IPS-20b (cell line): ENCODE data around the gene EMD.
"Not testable (repeated sequence)": the region's sequence is repeated elsewhere in the genome, so short reads cannot be mapped to it uniquely, and the experiment has no call there.

Experiments
- H3K27ac ChIP-seq: one replicate; pipeline ENCODE4 v1.5.1; 2013; ENCODE audit warnings: low read length
- H3K27me3 ChIP-seq: 2 replicates; pipeline ENCODE4 v1.6.1; 2013; ENCODE audit warnings: mild to moderate bottlenecking, low read length, inconsistent platforms; ENCODE audit not compliant: insufficient read depth
- H3K36me3 ChIP-seq: 2 replicates; pipeline ENCODE4 v1.6.1; 2013; ENCODE audit warnings: low read depth, mild to moderate bottlenecking, inconsistent platforms, low read length, moderate library complexity; ENCODE audit not compliant: insufficient read depth
- H3K4me1 ChIP-seq: 2 replicates; pipeline ENCODE4 v1.6.1; 2013; ENCODE audit warnings: mild to moderate bottlenecking, control low read depth, inconsistent platforms, low read length, moderate library complexity; ENCODE audit not compliant: insufficient read depth
- H3K4me3 ChIP-seq: 2 replicates; pipeline ENCODE4 v1.5.1; 2013; ENCODE audit warnings: mild to moderate bottlenecking, low read length, inconsistent platforms
- H3K9ac ChIP-seq: 2 replicates; pipeline ENCODE4 v1.6.1; 2013; ENCODE audit warnings: low read depth, mild to moderate bottlenecking, inconsistent platforms, low read length, moderate library complexity
- H3K9me3 ChIP-seq: 2 replicates; pipeline ENCODE4 v1.6.1; 2013; ENCODE audit warnings: mild to moderate bottlenecking, low read depth, low read length, inconsistent platforms; ENCODE audit not compliant: insufficient read depth

Gene EMD

DNA sequence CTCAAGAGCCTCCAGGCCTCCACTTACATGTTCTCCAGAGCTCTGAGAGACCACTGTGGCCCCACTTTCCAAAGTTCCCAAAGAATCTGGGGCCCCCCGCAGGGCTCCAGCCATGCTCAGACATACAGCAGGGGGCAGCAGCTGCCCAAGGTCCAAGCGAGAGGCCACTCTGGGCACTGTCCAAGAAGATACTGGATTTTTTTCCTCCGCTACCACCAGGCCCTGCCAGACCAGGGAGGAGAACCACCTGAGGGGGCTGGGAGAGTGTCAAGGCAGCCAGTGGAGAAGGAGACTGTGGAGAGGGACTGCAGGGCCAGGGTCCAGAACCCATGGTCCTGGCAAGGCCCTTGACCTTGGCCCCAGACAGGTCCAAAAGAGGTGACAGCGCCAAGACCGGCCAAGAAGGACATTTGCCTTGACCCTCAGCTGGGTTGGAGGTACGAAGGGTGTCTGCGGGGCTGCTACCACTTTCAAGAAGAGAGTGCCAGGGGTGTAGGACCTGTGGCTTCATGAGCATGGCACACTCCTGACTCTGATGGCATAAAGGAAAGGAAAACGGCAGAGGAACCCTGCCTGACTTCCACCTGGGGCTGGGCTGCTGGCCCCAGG lies 5.3 kb downstream of the EMD start:
- Histone ChIP-seq H3K9me3 (no peaks in the 10 kb centered on the region), H3K4me3 (no peak overlapping the region), H3K36me3 (peaks cover 7% of the 10 kb centered on the region; the same call in 1 of the 2 replicates), H3K27me3 (no peaks in the 10 kb centered on the region), H3K27ac (no peak overlapping the region), H3K4me1 (peaks cover 10% of the 10 kb centered on the region), H3K9ac (no peak overlapping the region)

DNA sequence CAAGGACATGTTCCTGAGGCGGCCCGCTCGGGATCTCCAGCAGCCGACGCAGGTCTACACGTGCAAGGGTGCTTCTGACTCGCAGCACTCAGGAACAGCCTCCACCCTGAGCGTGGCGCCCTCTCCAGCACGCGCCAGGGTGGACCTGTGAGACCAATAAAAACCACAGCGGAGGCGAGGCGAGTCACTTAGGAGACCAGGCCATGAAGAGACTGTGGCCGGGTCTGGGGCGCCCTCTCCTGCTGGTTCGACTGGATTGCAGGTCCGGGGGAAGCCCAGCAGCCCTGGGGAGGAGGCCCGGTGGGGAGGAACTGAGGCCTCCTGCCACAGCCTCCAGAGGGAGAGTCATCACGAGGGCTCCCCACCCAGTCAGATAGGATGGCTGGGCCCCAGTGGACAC lies 9.0 kb downstream of the EMD start:
- not testable (repeated sequence) for H3K27ac ChIP-seq, H3K27me3 ChIP-seq

DNA sequence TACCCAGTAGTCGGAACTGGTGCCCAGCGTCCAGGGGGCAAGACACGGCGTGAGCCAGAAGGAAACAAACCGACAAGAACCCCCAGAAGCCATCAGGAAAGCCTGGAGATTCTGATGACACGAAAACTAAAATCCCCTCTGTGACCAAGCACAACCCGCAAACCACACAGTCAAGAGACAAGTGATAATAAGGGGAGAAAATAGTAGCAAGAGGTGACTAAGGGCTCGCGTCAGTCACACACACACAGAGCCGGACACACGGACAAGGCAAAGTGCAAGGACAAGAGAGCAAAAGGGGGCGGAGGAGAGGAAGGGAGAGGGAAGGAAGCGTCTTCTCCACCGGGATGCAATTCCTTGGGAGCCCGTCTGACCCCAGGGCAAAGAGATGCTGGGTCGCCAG lies 9.6 kb downstream of the EMD start:
- H3K4me1 ChIP-seq, H3K27me3 ChIP-seq, H3K36me3 ChIP-seq, H3K9ac ChIP-seq, H3K27ac ChIP-seq, H3K9me3 ChIP-seq, H3K4me3 ChIP-seq: not testable (repeated sequence)

More for the DNA sequence above, 9.0 kb downstream of the EMD start:
- H3K9ac ChIP-seq, H3K4me3 ChIP-seq, H3K9me3 ChIP-seq, H3K36me3 ChIP-seq, H3K4me1 ChIP-seq: not testable (repeated sequence)

DNA sequence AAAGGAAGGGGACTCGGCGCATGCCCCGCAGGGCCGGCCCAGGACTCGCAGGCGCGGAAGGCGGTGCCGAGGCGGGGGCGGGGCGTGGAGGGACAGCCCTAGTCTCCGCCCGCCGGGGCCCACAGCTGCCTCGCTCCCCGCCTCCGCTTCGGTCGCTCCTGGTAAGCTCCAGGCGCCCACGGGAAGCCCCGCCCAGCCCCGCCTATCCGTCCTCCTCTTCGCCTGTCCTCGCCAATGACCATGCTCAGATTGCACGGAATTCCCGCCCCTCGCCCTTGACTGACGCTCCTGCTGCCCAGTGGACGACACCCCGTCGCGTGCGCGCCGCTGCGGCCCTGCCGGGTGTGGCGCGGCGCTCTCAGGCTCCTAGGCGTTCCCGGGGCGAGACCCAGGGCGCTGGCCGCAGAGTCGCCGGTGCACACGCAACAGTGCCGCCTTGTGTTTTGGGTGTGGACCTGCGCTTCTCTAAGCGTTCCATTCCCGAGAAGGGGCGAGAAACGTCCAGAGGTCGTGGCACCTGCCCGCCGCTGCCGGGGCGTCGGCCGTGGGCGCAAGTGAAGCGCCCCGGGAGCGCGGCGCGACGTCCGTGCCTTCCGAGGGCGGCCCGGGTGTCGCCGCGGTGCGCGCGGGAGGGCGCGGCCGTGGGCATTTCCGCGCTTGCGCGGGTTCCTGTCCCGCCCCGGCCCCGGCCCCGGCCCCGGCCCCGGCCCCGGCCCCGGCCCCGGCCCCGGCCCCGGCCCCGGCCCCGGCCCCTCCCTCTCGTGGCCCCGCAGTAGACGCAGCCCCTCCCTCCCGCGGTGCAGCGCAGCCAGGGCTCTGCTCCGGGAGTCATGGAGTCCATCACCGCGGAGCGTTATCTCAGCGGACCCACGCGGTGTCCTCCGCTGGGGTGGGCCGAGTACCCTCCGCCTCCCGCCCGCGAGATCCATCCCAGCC lies 11.0 kb downstream of the EMD start:
- not testable (repeated sequence) for H3K9me3 ChIP-seq, H3K9ac ChIP-seq, H3K4me3 ChIP-seq, H3K27me3 ChIP-seq, H3K36me3 ChIP-seq, H3K27ac ChIP-seq, H3K4me1 ChIP-seq

DNA sequence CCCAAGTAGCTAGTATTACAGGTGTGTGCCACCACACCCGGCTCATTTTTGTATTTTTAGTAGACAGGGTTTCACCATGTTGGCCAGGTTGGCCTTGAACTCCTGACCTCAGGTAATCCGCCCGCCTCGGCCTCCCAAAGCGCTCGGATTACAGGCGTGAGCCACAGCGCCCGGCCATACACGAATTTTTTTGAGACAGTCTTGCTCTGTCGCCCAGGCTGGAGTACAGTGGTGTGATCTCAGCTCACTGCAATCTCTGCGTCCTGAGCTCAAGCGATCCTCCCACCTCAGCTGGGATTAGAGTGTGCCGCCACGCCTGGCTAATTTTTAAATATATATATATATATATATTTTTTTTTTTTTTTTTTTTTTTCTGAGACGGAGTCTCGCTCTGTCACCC lies 17.3 kb downstream of the EMD start:
- H3K9ac ChIP-seq, H3K27ac ChIP-seq, H3K4me3 ChIP-seq: not testable (repeated sequence)

DNA sequence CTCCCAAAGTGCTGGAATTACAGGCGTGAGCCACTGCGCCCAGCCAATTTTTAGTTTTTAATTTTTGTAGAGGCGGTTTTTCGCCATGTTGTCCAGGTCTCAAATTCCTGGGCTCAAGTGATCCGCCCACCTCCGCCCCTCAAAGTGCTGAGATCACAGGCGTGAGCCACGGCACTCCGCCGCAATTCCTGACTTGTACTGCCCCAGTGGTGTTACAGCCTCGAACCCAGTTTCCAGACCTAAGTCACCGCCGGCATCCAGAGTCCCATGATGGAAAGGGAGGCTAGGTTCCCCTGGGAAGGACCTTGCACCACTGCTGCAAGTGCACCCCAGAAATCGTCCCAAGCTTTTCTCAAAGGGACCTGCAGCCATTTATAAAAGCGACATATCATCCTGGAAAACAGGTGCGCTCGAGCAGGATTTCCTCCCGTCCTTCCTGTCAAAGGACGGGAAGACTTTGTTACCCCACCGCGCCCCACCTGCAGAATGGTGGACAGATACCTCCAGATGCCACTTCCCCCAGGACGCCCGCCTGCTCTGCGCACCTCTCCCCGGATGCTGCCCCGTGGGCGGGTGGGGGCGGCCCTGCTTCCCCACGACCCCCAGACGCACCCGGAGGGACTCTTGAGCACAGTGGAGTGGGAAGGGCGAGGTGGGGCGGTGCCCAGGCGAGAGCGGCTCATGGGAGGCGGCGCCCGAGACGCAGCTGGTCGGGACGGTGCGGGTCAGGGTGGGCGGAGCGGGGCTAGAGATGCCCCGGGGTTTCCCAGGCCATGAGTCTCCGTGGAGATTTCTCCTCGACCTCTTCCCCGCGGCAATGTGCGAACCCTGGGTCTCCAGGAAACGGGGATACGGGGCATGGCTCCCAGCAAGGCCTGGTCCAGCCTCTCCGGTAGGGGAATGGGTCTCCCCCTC lies 18.1 kb downstream of the EMD start:
- no peaks in the 10 kb centered on the region; the same call in 1 of the 2 replicates for H3K4me1 ChIP-seq
- H3K27ac ChIP-seq = peak overlapping the region; percentile 84
- H3K4me3 ChIP-seq = peak overlapping the region; percentile 92
- H3K27me3 ChIP-seq = no peaks in the 10 kb centered on the region
- H3K36me3 ChIP-seq = peaks cover 28% of the 10 kb centered on the region
- H3K9ac ChIP-seq = peak overlapping the region; percentile 99
- no peaks in the 10 kb centered on the region for H3K9me3 ChIP-seq

More for the DNA sequence above, 17.3 kb downstream of the EMD start:
- not testable (repeated sequence) for H3K9me3 ChIP-seq, H3K4me1 ChIP-seq, H3K27me3 ChIP-seq
- peaks cover 28% of the 10 kb centered on the region for H3K36me3 ChIP-seq

DNA sequence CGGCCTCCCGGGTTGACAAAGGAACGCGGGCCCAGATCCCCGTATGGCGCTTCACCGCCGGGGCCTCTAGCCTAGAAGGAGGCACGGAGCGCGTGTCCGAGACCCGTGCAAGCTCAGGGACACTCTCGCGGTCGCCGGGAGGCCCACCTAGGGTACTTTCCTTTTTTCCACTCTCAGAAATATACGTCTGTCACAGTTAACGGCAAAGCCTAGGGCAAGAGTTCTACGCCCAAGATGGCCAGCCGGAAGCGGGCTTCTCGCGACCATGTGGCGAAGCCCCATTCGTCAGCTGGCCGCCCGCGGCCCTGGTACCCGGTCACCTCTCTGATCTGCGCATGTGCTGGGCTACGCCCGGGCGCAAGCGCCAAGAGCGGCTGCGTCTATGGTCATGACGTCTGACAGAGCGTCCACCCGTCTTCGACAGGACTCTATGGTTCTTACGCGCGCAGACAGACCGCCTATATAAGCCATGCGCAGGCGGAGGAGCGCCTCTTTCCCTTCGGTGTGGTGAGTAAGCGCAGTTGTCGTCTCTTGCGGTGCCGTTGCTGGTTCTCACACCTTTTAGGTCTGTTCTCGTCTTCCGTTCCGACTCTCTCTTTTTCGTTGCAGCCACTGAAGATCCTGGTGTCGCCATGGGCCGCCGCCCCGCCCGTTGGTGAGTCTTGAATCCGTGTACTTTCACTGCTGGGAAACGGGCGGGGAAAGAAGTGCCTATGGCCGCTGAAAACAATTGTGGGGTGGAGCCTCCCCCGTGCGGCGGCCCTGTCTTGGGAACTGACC lies 19.0 kb downstream of the EMD start, which contains the start of gene RPL10:
Gene RPL10, plus strand, starts transcription at position 490 of the 780 bp plus-strand sequence. Its CDS starts 143 bp downstream, at position 633.
- H3K27ac ChIP-seq = peak within 1 kb of the TSS; percentile 91
- peak within 1 kb of the TSS; percentile 92 for H3K4me3 ChIP-seq
- no peaks in the 10 kb centered on the region; the same call in 1 of the 2 replicates for H3K4me1 ChIP-seq
- H3K9me3 ChIP-seq = no peaks in the 10 kb centered on the region
- peaks cover 28% of the 10 kb centered on the region for H3K36me3 ChIP-seq
- peak within 1 kb of the TSS; percentile 99 for H3K9ac ChIP-seq
- H3K27me3 ChIP-seq = no peaks in the 10 kb centered on the region

DNA sequence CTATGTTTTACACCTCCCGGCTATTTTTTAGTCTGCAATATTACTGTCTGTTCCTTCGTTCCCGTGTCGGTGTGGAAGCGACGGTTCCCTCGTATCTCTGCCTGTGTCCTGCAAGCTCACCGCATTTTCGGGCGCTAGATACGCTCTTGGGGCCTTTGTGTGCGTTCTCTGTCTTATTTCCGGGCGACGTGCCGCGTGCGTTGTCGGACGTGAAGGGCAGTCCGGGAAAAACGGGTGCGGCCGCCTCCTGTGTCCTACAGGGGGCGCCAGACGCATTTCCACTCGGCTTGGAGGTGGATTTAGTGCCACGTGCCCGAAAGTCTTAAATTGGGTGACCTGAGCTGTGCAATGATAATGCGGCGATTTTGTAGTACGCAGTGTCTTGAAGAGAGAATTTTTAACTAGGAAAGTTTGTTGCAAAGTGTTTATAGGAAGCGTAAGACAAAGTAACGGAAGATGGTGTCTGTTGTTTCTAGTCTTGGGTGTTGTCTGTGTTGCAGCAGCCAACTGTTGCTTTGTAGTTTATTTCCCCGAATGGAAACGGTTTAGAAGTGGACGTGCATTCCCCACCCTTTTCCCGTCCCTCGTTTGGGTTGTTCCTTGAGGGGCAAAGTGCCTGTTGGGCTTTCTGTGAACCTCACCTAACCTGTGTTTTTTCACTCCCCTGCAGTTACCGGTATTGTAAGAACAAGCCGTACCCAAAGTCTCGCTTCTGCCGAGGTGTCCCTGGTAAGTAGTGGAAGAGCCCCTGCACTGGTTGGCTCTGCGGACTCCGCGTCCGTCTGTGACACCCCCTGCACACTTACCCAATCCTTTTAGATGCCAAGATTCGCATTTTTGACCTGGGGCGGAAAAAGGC lies 19.8 kb downstream of the EMD start:
- no peaks in the 10 kb centered on the region; the same call in 1 of the 2 replicates for H3K4me1 ChIP-seq
- peak overlapping the region; percentile 99 for H3K9ac ChIP-seq
- peak overlapping the region; percentile 91 for H3K27ac ChIP-seq
- no peaks in the 10 kb centered on the region for H3K27me3 ChIP-seq
- peaks cover 28% of the 10 kb centered on the region for H3K36me3 ChIP-seq
- H3K9me3 ChIP-seq = no peaks in the 10 kb centered on the region
- peak overlapping the region; percentile 92 for H3K4me3 ChIP-seq

DNA sequence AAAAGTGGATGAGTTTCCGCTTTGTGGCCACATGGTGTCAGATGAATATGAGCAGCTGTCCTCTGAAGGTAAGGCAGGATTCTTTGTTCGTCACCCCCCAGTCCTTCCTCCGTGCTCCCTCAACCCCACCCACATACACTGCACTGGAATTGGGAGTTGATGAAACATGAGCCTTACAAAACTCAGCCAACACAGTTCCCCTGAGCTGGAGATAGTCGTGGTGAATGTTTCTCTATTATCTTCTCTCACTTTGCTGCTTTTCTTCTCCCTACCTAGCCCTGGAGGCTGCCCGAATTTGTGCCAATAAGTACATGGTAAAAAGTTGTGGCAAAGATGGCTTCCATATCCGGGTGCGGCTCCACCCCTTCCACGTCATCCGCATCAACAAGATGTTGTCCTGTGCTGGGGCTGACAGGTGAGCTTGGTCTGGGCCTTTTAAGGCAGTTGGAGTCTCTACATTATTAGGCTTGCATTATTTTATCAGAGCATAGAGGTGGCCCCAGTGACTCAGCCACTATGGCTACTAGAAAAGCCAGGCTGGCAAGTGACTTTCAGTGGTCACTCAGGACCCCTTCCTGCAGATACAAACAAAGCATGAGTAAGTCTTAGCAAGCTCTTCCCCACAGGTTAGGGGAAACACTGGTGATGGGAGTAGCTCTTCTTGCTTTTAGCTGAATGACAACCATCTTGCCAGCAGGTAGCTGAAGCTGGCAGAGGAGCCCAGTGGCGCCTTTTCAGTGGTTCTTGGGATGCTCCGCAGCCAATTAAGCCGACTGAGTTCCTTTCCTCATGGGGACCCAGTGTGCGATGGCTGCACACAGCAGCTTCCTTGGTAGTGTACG lies 20.7 kb downstream of the EMD start:
- Histone ChIP-seq H3K27me3 (no peaks in the 10 kb centered on the region), H3K4me3 (peak overlapping the region; percentile 92)

More for the DNA sequence above, 20.7 kb downstream of the EMD start:
- Histone ChIP-seq H3K36me3 (peaks cover 28% of the 10 kb centered on the region), H3K9me3 (no peaks in the 10 kb centered on the region), H3K4me1 (no peaks in the 10 kb centered on the region; the same call in 1 of the 2 replicates), H3K9ac (peak overlapping the region; percentile 99), H3K27ac (peak overlapping the region; percentile 91)
